GM12878 (cell line): ENCODE results near the gene ZNF423.

ENCODE experiments used
- BCLAF1 ChIP-seq: fragments of 450-650 bp; IDR thresholded peaks from 2 replicates; pipeline ENCODE4 v1.6.1; 2017; ENCODE audit warnings: antibody characterized with exemption, mild to moderate bottlenecking, moderate library complexity
- BHLHE40 ChIP-seq, 2 experiments: fragments of 450-650 bp in 1 of 2; IDR thresholded peaks; 2 replicates each; pipeline ENCODE4 v1.6.1; 2011 to 2017; ENCODE audit warnings: low read depth in 2 of 2, borderline replicate concordance in 1 of 2, improper control_type of control experiment in 1 of 2, low read length in 1 of 2, mild to moderate bottlenecking in 1 of 2
- CTCF ChIP-seq, 3 experiments: IDR thresholded peaks in 2 of 3; conservative IDR thresholded peaks in 1 of 3; 2 replicates each; pipeline ENCODE4 v1.5.1; 2011; ENCODE audit warnings: low read depth in 3 of 3, low read length in 3 of 3, mild to moderate bottlenecking in 3 of 3, control low read depth in 2 of 3, moderate library complexity in 2 of 3, inconsistent platforms in 1 of 3, mixed read lengths in 1 of 3; ENCODE audit not compliant: control insufficient read depth in 2 of 3, insufficient read depth in 1 of 3; ENCODE audit errors: extremely low read depth in 1 of 3
- HCFC1 ChIP-seq: fragments of 150-350 bp; IDR thresholded peaks from 2 replicates; pipeline ENCODE4 v1.6.1; 2014; ENCODE audit warnings: low read length
- NR2C2 ChIP-seq: IDR thresholded peaks from 2 replicates; pipeline ENCODE4 v1.6.1; 2011; ENCODE audit warnings: borderline replicate concordance, low read depth; ENCODE audit not compliant: control insufficient read depth, insufficient read length
- PBX3 ChIP-seq: IDR thresholded peaks from 2 replicates; pipeline ENCODE4 v1.6.1; 2011; ENCODE audit warnings: mild to moderate bottlenecking, low read depth, low read length, moderate library complexity; ENCODE audit not compliant: insufficient replicate concordance
- POLR2AphosphoS5 ChIP-seq: IDR thresholded peaks from 2 replicates; pipeline ENCODE4 v1.6.1; 2011; ENCODE audit warnings: mild to moderate bottlenecking, low read length, inconsistent platforms
- SMAD1 ChIP-seq: fragments of 450-650 bp; IDR thresholded peaks from 2 replicates; pipeline ENCODE4 v1.6.1; 2018; ENCODE audit warnings: mild to moderate bottlenecking, low read depth; ENCODE audit not compliant: partially characterized antibody

- TF ChIP-seq BCLAF1: no peak
- TF ChIP-seq NR2C2: no peak
- TF ChIP-seq PBX3: no peak
- no peak for TF ChIP-seq CTCF (IDR thresholded peaks at IDR 0.05 in 2 of 3, conservative IDR thresholded peaks at IDR 0.05 in 1 of 3; ENCODE audit: control insufficient read depth in 2 of 3, extremely low read depth in 1 of 3, insufficient read depth in 1 of 3, low read depth in 3 of 3, low read length in 3 of 3)
- no peak for TF ChIP-seq BHLHE40 (IDR thresholded peaks at IDR 0.05; ENCODE audit: borderline replicate concordance in 1 of 2, low read depth in 2 of 2, low read length in 1 of 2)
- TF ChIP-seq SMAD1: no peak
- TF ChIP-seq HCFC1: no peak
- no peak for TF ChIP-seq POLR2AphosphoS5
Measured at GRCh38 chr16:49635009-49635350, 220.9 kb downstream of the ZNF423 start.
